Neural cell (in vitro differentiated cells): ENCODE measurements around the gene CLDN24. TPM values are rescaled to one million over a fixed set of nuclear protein-coding genes. Genes with fewer than 3 reads are reported as not detected.

ENCODE experiments used
- H2AFZ ChIP-seq: fragments of 200-600, 300-800 bp; sonication (generic), shearing (Covaris generic); 2 replicates; pipeline ENCODE4 v1.6.0; 2014; ENCODE audit warnings: low read depth, mild to moderate bottlenecking, antibody characterized with exemption, low read length, moderate library complexity
- H3F3A ChIP-seq: fragments of 200-600 bp; shearing (Covaris generic); 2 replicates; pipeline ENCODE4 v1.6.1; 2016; ENCODE audit warnings: mild to moderate bottlenecking, moderate library complexity, mixed read lengths, antibody characterized with exemption, low read length; ENCODE audit not compliant: insufficient read depth, poor library complexity, severe bottlenecking
- H3K27ac ChIP-seq: fragments of 200-600, 300-800 bp; sonication (generic), shearing (Covaris generic); 2 replicates; pipeline ENCODE4 v1.5.1; 2014; ENCODE audit warnings: mild to moderate bottlenecking, low read length, moderate library complexity
- H3K27me3 ChIP-seq: fragments of 300-800, 200-600 bp; sonication (generic), shearing (Covaris generic); 2 replicates; pipeline ENCODE4 v1.6.0; 2014; ENCODE audit warnings: mild to moderate bottlenecking, low read depth, low read length, moderate library complexity; ENCODE audit not compliant: insufficient read depth
- H3K36me3 ChIP-seq: fragments of 300-800, 200-600 bp; sonication (generic), shearing (Covaris generic); 2 replicates; pipeline ENCODE4 v1.5.1; 2014; ENCODE audit warnings: mild to moderate bottlenecking, antibody characterized with exemption, low read length, moderate library complexity; ENCODE audit not compliant: insufficient read depth
- H3K4me2 ChIP-seq: fragments of 300-800, 200-600 bp; sonication (generic), shearing (Covaris generic); 2 replicates; pipeline ENCODE4 v1.6.0; 2014; ENCODE audit warnings: mild to moderate bottlenecking, low read length
- H3K4me3 ChIP-seq: fragments of 300-800, 200-600 bp; sonication (generic), shearing (Covaris generic); 2 replicates; pipeline ENCODE4 v1.5.1; 2014; ENCODE audit warnings: mild to moderate bottlenecking, low read length, moderate library complexity
- H3K79me2 ChIP-seq: fragments of 200-600 bp; shearing (Covaris generic); replicated peaks from 2 replicates; pipeline ENCODE4 v1.6.0; 2014; ENCODE audit warnings: mild to moderate bottlenecking, low read length, moderate library complexity; ENCODE audit not compliant: insufficient read depth
- H3K9ac ChIP-seq: fragments of 300-800, 200-600 bp; sonication (generic), shearing (Covaris generic); 2 replicates; pipeline ENCODE4 v1.6.1; 2016; ENCODE audit warnings: mild to moderate bottlenecking, low read length, mixed read lengths
- H3K9me2 ChIP-seq: fragments of 200-600 bp; shearing (Covaris generic); 2 replicates; pipeline ENCODE4 v1.6.1; 2016; ENCODE audit warnings: mild to moderate bottlenecking, low read length, mixed read lengths; ENCODE audit not compliant: insufficient read depth
- H3K9me3 ChIP-seq: fragments of 200-600, 300-800 bp; sonication (generic), shearing (Covaris generic); 2 replicates; pipeline ENCODE4 v1.6.1; 2016; ENCODE audit warnings: mild to moderate bottlenecking, mixed run types, low read length, moderate library complexity, mixed read lengths
- H4K20me1 ChIP-seq: fragments of 200-600 bp; shearing (Covaris generic); 2 replicates; pipeline ENCODE4 v1.6.1; 2016; ENCODE audit warnings: mild to moderate bottlenecking, mixed run types; ENCODE audit not compliant: insufficient read depth
- EP300 ChIP-seq: fragments of 450-650 bp; conservative IDR thresholded peaks from 2 replicates; pipeline ENCODE4 v1.6.1; 2014; ENCODE audit warnings: antibody characterized with exemption, mild to moderate bottlenecking, moderate library complexity; ENCODE audit not compliant: poor library complexity, severe bottlenecking
- EZH2 ChIP-seq: fragments of 200-600, 300-800 bp; shearing (Covaris generic), sonication (generic); IDR thresholded peaks from 2 replicates; pipeline ENCODE4 v1.6.1; 2014; ENCODE audit warnings: antibody characterized with exemption, low read length, borderline replicate concordance, mild to moderate bottlenecking; ENCODE audit not compliant: insufficient read depth, poor library complexity, severe bottlenecking
- MXI1 ChIP-seq: fragments of 450-650 bp; conservative IDR thresholded peaks from 2 replicates; pipeline ENCODE4 v1.6.1; 2014; ENCODE audit warnings: antibody characterized with exemption, mild to moderate bottlenecking; ENCODE audit not compliant: poor library complexity, severe bottlenecking
- POLR2AphosphoS5 ChIP-seq: IDR thresholded peaks from 2 replicates; pipeline ENCODE4 v1.6.1; 2012
- RAD21 ChIP-seq: fragments of 450-650 bp; conservative IDR thresholded peaks from 2 replicates; pipeline ENCODE4 v1.6.1; 2014; ENCODE audit warnings: antibody characterized with exemption, mild to moderate bottlenecking, moderate library complexity
- REST ChIP-seq: IDR thresholded peaks from 2 replicates; pipeline ENCODE4 v1.6.1; 2012; ENCODE audit warnings: borderline replicate concordance
- SMC3 ChIP-seq: fragments of 450-650 bp; conservative IDR thresholded peaks from 2 replicates; pipeline ENCODE4 v1.6.1; 2014; ENCODE audit warnings: antibody characterized with exemption, mild to moderate bottlenecking, moderate library complexity; ENCODE audit not compliant: poor library complexity
- TAF1 ChIP-seq: IDR thresholded peaks from 2 replicates; pipeline ENCODE4 v1.6.1; 2012; ENCODE audit warnings: low read depth
- polyA plus RNA-seq: library from polyadenylated mRNA; depleted of rRNA; stranded (reverse); fragments of >200 nt; gene quantifications from 2 replicates; pipeline ENCODE4 v1.2.3, GENCODE V29; 2014
- TF ChIP-seq, protein P1 (sequence below): fragments of 450-650 bp; IDR thresholded peaks from 2 replicates; pipeline ENCODE4 v1.5.1; 2014; ENCODE audit warnings: antibody characterized with exemption, mild to moderate bottlenecking, moderate library complexity; ENCODE audit not compliant: poor library complexity, severe bottlenecking

Gene CLDN24
- polyA plus RNA-seq, 1 donor from 2014 or later, result not detected

DNA sequence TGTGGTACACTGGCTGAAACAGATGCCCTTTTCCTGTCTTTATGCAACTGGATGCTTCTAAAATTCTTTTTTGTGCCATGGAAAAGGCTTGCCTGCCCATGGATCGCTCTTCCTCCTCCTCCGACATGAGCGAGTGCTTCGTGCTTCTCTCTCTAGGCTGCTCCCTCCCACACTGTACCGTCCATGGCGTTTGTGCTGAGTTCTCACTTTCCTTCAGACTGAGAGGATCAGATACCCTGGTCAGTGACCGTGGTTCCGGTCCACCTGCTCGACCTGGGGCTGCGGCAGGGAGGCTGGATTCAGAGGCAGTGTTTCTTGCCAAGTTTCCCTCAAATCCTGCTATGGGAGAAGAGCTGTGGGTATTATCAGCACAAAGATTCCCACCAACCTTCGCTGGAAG is 10.2 kb upstream of the CLDN24 start:
- Histone ChIP-seq H4K20me1 (no peaks in the 10 kb centered on the region), H3K79me2 (no peaks in the 10 kb centered on the region), H3K27ac (no peak overlapping the region), H3K36me3 (no peaks in the 10 kb centered on the region), H3K27me3 (no peaks in the 10 kb centered on the region), H2AFZ (no peak overlapping the region), H3K9me2 (no peaks in the 10 kb centered on the region), H3K4me2 (no peak overlapping the region), H3K9me3 (no peaks in the 10 kb centered on the region), H3K4me3 (no peak overlapping the region), H3K9ac (no peak overlapping the region), H3F3A (no peaks in the 10 kb centered on the region)
- no peak for TF ChIP-seq REST
- TF ChIP-seq MXI1, result no peak
- TF ChIP-seq, protein P1, sequence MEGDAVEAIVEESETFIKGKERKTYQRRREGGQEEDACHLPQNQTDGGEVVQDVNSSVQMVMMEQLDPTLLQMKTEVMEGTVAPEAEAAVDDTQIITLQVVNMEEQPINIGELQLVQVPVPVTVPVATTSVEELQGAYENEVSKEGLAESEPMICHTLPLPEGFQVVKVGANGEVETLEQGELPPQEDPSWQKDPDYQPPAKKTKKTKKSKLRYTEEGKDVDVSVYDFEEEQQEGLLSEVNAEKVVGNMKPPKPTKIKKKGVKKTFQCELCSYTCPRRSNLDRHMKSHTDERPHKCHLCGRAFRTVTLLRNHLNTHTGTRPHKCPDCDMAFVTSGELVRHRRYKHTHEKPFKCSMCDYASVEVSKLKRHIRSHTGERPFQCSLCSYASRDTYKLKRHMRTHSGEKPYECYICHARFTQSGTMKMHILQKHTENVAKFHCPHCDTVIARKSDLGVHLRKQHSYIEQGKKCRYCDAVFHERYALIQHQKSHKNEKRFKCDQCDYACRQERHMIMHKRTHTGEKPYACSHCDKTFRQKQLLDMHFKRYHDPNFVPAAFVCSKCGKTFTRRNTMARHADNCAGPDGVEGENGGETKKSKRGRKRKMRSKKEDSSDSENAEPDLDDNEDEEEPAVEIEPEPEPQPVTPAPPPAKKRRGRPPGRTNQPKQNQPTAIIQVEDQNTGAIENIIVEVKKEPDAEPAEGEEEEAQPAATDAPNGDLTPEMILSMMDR, result no peak
- no peak for TF ChIP-seq POLR2AphosphoS5
- TF ChIP-seq SMC3, result no peak
- no peak for TF ChIP-seq EP300
- TF ChIP-seq EZH2, result no peak
- TF ChIP-seq TAF1, result no peak
- TF ChIP-seq RAD21, result no peak

- no peaks in the 10 kb centered on the region for H3K9me2 ChIP-seq
- no peak overlapping the region for H3K27ac ChIP-seq
- H3K9me3 ChIP-seq, result no peaks in the 10 kb centered on the region
- no peaks in the 10 kb centered on the region for H3K79me2 ChIP-seq
- H4K20me1 ChIP-seq, result no peaks in the 10 kb centered on the region
- no peaks in the 10 kb centered on the region for H3K36me3 ChIP-seq
- no peak overlapping the region for H2AFZ ChIP-seq
- no peak overlapping the region for H3K4me2 ChIP-seq
- H3K4me3 ChIP-seq, result no peak overlapping the region
- TF ChIP-seq MXI1, result no peak
- TF ChIP-seq POLR2AphosphoS5, result no peak
- TF ChIP-seq, protein P1, result no peak
- TF ChIP-seq EZH2, result no peak
- no peak for TF ChIP-seq REST
- TF ChIP-seq TAF1, result no peak
- no peak for TF ChIP-seq RAD21
- TF ChIP-seq SMC3, result no peak
- TF ChIP-seq EP300, result no peak
- H3K27me3 ChIP-seq, result no peaks in the 10 kb centered on the region
- no peaks in the 10 kb centered on the region for H3F3A ChIP-seq
- H3K9ac ChIP-seq, result no peak overlapping the region
Observed at GRCh38 chr4:183330841-183331240, 8.6 kb upstream of the CLDN24 start.
